GM19467 (cell line): Measurements from ENCODE around the gene NBPF9.
A peak's percentile ranks its signal among the peaks of the same experiment; 100 is the strongest.
"Not testable (repeated sequence)": the region's sequence is repeated elsewhere in the genome, so short reads cannot be mapped to it uniquely, and the experiment has no call there.

Experiments used
- ATAC-seq: cut with Tn5 transposase; IDR thresholded peaks from one replicate; pipeline ENCODE4 v1.9.1; 2021; ENCODE audit warnings: mild to moderate bottlenecking, moderate library complexity; ENCODE audit not compliant: unreplicated experiment

NBPF9 gene, protein sequence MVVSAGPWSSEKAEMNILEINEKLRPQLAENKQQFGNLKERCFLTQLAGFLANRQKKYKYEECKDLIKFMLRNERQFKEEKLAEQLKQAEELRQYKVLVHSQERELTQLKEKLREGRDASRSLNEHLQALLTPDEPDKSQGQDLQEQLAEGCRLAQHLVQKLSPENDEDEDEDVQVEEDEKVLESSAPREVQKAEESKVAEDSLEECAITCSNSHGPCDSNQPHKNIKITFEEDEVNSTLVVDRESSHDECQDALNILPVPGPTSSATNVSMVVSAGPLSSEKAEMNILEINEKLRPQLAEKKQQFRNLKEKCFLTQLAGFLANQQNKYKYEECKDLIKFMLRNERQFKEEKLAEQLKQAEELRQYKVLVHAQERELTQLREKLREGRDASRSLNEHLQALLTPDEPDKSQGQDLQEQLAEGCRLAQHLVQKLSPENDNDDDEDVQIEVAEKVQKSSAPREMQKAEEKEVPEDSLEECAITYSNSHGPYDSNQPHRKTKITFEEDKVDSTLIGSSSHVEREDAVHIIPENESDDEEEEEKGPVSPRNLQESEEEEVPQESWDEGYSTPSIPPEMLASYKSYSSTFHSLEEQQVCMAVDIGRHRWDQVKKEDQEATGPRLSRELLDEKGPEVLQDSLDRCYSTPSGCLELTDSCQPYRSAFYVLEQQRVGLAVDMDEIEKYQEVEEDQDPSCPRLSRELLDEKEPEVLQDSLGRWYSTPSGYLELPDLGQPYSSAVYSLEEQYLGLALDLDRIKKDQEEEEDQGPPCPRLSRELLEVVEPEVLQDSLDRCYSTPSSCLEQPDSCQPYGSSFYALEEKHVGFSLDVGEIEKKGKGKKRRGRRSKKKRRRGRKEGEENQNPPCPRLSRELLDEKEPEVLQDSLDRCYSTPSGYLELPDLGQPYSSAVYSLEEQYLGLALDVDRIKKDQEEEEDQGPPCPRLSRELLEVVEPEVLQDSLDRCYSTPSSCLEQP (N-terminal part only)

DNA sequence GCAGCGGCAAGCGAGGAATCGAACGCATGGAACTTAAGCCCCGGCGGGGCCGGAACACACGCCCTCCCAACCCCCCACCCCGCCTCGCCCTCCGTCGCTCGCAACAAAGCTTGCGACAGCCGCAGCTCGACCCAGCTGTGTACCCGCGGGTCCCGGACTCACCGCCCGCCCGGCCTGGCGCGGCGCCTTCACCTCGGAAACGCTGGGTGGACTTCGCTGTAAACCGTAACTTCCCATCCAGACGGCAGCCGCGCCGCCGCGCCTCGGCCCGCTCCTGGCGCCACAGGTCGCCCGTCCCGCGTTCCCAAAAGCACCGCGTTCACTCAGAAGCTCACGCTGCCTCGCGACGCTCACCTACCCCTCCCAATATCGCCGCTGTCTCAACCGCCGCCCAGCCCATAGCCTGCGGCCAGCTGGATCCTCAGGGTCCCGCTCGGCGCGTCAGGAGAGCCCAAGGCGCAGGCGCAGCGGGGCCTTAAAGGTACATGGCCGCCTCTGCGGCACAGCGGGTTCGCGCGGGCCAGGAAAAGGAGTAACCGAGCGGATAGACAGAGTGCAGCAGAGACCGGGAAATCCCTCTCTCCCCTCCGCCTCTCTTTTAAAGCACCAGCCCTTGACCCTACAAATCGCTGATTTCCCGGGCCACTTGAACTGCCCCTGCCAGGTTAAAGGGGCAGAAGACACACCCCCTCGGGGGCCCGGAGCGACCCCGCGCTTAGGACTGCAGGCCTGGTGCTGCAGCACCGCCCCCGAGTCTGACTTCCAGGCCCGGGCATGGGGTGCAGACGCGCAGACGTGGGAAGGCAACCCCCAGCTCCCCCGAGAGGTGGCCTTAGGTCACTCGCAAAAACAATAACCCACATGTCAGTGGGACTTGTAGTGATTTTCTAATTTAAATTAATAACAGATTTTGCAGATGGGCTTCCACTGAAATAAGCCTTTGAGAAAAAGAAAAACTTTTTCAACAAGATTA is at the start of gene NBPF9:
TSS of gene NBPF9 (minus strand) at position 443 of the 973 bp plus-strand sequence. CDS start 21,412 bp downstream, outside the sequence.
- ATAC-seq: peak; percentile 93

- not testable (repeated sequence) for ATAC-seq
These were observed 46.6 kb upstream of the NBPF9 start for GRCh38 chr1:149149909-149150308.

DNA sequence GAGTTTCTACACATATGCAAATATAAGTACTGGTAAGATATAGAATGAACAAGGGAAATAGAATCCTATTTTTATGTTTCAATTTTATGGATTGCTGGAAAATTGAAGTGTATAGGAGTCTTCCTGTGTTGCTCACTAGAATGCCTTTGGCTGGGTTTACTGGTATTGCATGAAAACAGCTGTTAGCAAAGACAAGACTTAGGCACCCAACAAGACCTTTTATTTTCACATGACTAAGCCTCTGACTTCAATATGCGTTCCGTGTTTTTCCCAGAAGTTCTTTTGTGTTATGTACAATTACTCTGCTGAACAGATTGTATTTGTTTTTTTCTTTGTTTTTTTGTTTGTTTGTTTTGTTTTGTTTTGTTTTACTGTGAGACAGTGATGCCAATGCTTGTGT is 34.2 kb upstream of the NBPF9 start:
- ATAC-seq: not testable (repeated sequence)

GRCh38 chr1:149130938-149131337 is 27.6 kb upstream of the NBPF9 start:
- ATAC-seq: not testable (repeated sequence)

DNA sequence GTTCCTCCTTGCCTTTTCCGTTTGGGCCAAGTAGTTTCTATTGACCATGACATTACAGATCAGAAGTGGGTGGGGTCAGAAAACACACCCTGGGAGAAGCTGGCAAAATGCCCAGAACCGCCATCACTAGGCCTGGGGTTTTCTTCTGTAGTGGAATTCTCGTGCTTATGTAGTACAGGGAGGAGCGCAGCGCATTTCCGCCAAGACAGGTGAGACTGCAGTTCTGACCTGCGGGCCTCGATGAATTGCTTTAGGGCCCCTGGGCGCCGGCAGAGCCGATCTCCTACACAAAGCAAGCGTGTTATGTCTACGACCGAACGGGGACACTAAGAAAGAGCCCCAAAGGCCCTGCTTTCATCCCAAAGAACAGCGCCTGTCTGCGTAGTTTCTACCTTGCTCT is 25.9 kb upstream of the NBPF9 start:
- ATAC-seq: not testable (repeated sequence)

DNA sequence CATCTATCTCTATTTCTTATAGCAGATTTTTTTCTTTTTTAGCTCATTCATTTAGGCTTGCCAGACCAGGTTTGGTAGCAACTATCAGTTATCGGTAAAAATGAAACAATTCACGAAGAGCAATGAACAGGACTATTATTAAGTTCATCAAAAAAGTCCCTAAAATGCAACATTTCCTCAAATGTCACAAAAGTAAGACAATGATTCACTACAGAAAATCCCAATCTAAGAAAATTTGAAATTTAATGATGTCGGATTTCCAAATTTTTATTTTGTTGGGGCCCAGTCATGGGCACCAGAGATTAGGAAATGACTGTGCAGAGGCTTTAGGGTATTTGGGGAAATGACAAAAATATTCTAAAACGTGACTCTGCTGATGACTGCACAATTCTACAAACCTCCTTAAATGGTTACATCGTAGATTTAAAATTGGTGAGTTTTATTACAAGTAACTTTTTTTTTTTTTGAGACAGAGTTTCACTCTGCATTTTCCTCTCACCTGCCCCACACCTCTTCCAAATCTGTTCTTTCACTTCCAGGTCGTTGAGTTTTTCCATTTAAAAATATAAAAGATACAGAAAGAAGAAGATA is 23.3 kb upstream of the NBPF9 start:
- ATAC-seq: not testable (repeated sequence)

DNA sequence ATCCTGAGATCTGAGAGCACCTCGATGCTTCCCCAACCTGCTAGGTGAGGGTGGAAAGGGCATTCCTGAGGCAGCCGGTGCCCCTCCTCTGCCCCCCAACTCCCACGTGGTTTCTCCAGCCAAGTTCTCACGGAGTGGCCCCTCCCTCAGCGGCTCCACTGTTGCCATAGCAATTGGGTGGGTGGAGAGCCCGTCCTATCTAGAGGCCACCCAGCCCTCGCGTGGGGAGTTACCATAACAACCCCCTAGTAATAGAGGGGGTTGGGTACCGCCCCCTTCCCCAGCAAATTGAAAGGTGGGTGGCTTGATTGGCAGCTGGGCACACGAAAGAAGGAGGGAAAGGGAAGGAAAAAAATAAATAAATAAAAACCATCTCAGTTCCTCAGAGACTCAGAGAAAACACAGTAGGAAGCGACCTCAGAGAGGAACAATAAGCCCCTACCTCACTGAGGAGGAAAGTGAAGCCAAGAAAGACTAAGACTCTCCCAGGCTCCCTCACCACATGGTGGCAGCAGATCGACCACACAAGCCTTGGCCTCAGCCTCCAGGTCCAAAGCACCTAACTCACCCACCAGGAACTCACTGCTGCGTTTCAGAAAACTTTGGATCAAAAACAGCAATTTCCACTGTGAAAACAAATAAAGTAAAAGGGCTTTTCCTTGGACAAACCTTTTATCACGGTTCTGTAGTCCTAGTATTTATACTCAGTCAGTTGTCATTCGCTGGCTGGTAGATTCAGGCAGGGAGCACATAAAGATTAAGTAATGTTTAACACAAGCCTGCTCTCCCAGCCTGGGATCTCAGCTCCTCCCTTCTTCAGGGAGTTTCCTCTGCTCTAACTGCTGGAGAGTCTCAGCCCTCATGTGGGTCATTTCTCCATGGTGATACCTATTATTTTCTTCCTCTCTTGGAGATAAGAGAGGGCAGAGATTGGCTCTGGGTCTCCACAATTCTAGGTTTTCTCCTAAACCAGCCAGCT is 20.9 kb upstream of the NBPF9 start:
- not testable (repeated sequence) for ATAC-seq

GRCh38 chr1:149112828-149113227 is 9.5 kb upstream of the NBPF9 start:
- ATAC-seq: not testable (repeated sequence)

- not testable (repeated sequence) for ATAC-seq
These were observed 7.0 kb upstream of the NBPF9 start for GRCh38 chr1:149110343-149110742.

- not testable (repeated sequence) for ATAC-seq
These were observed 777 bp downstream of the NBPF9 start for GRCh38 chr1:149102574-149102973.

DNA sequence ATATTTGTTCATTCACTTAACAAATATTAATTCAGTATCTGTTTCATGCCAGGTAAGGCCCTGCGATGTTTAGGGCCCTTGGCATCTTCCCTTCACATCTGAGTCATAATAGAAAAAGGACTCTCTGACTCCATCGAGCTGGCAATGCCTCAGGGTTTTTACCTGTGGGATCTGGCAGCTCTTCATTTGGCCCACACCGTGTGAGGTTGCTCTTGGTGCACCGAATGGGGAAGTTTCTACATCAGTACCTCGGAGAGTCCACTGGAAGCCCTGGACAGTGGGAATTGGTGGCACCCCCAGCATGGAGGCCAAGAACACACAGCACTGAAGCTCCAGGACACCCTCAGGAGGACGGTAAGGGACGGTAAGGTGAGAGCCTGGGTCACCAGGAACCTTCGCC is 5.1 kb downstream of the NBPF9 start:
- not testable (repeated sequence) for ATAC-seq

- not testable (repeated sequence) for ATAC-seq
These were observed 10.2 kb downstream of the NBPF9 start for GRCh38 chr1:149093155-149093554.

GRCh38 chr1:149075505-149076127 is 27.7 kb downstream of the NBPF9 start:
- ATAC-seq: not testable (repeated sequence)

- not testable (repeated sequence) for ATAC-seq
These were observed 38.7 kb downstream of the NBPF9 start for GRCh38 chr1:149064611-149065010.

- ATAC-seq: not testable (repeated sequence)
These were observed 60.3 kb downstream of the NBPF9 start for GRCh38 chr1:149043056-149043455.

DNA sequence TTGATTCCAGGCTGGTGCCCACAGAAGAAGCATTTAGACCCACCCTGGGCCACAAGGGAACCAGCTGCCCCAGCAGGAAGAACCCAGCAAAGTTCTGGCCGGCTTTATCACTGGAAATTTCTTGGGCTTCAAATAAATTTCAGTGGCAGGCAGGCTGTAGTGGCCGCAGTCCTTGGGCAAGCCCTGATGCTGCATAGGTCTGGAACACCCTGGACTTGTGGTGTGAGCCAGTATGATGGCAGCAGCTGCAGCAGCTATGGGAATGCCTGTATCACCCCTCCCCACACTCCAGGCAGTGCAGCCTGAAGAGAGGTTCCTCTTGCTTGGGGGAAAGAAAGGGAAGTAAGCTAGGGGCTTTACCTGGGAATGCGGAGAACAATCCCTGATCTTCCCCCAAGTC is 69.4 kb downstream of the NBPF9 start:
- ATAC-seq: not testable (repeated sequence)

DNA sequence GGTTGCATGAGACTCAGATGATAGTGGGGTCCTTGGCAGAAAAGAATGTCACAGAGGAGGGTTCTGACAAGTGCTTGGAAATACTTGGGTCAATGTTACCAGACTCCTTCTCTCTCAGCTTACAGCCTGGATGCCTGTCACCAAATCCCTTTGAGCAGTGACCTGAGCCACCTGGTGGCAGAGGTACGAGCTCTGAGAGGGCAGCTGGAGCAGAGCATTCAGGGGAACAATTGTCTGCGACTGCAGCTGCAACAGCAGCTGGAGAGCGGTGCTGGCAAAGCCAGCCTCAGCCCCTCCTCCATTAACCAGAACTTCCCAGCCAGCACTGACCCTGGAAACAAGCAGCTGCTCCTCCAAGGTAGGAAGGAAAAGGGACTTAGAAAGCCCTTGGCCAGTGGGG is 79.0 kb downstream of the NBPF9 start:
- ATAC-seq: not testable (repeated sequence)

DNA sequence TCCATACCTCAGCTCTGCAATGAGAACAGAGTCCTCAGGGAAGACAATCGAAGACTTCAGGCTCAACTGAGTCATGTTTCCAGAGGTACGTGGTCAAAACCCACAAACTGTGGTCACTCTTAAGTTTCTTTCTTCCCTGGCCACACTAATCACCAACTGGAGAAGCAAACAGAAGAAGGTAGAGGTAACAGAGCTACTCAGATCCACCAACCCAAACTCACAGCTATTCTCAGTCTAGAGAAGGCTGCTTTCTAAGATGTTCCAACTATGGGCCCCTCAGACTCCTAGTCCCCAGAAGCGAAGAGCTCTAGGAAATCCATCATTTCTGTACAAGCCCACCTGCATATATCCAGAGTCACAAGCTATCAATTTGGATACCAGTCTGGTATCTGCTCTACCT is 84.8 kb downstream of the NBPF9 start:
- ATAC-seq: not testable (repeated sequence)
